Middle frontal gyrus (tissue), 1 donor: ENCODE results near the gene OGFOD3.
A peak's percentile ranks its signal among the peaks of the same experiment; 100 is the strongest.
"Not testable (repeated sequence)": the region's sequence is repeated elsewhere in the genome, so short reads cannot be mapped to it uniquely, and the experiment has no call there.

Experiments
- DNase-seq: peaks from one replicate; pipeline ENCODE4 v3.0.0-alpha.2; 2015; ENCODE audit warnings: low spot score; ENCODE audit errors: extremely low spot score

OGFOD3 gene, protein sequence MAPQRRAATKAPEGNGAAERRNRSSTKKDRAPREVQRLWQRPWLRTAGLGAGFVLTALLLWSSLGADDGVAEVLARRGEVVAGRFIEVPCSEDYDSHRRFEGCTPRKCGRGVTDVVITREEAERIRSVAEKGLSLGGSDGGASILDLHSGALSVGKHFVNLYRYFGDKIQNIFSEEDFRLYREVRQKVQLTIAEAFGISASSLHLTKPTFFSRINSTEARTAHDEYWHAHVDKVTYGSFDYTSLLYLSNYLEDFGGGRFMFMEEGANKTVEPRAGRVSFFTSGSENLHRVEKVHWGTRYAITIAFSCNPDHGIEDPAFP

DNA sequence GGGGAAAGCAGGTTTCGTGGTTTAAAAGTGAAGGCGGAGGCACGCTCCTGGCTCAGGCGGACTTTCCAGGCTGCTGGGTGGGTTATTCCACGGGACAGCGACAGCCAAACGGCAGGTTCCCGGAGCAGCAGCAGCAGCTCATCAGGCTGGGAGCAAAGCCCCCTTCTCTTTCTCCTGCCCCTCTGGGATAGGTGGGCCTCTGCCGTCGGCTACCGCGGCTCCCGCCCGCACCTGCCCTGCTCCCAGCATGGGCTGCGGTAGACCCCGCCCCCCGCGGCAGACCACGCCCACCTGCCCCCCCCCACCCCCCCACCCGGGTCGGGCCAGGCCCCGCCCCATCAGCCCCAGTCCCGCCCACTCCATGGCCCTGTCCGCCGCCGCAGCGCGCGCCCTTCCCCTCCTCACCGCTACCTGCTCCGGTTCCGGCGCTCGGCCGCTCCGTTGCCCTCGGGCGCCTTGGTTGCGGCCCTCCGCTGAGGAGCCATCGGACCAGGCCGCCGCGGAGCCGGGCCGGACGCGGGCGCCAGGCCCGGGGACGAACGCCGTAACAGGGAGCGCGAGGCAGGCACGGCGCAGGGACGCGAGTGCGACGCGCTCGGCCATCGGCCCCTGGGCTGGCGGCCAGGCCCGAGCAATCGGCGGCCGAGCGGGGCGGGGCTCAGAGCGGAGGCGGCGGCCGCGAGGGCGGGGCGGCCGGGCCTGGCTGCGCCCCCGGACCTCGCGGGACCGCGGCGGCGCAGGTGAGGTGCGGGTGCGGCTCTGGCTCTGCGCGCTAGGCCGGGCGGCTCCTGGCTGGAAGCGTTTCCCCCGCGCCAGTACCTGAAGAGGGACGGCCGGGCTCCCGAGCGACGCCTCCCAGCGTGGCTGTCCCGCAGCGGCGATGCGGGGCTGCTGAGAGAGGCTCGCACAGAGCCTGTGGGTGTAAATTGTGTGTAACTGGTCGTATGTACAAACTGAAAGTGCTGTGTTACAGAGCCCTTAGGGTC is at the start of gene OGFOD3, which contains the start of gene HEXD:
OGFOD3 (minus strand) TSS at position 586 of the 986 bp plus-strand sequence; CDS start at position 485, 101 bp downstream.
HEXD (plus strand) TSS at position 347 of the 986 bp plus-strand sequence. CDS start 1,453 bp downstream, outside the sequence.
- peak; percentile 76 for DNase-seq

DNA sequence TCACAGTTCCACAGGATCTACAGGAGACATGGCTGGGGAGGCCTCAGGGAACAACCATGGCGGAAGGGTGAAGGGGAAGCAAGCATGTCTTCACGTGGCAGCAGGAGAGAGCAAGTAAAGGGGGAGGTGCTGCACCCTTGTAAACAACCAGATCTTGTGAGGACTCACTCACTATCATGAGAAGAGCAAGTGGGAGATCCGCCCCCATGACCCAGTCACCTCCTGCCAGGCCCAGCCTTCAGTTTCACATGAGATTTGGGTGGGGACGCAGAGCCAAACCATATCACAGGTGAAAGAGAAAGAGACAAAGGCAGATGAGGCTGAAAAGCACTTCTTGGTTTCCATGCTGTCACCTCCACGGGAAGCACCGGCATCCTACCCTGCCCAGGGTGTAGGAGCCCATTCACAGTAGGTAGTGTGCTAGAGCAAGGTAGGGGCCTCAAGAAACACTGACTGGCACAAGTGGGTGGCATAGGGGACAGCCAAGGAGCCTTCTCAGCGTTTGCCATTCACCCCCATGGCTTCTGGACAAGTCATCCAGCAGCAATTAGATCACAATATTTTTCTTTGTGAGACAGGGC is 46.7 kb upstream of the OGFOD3 start:
- DNase-seq: no peak

DNA sequence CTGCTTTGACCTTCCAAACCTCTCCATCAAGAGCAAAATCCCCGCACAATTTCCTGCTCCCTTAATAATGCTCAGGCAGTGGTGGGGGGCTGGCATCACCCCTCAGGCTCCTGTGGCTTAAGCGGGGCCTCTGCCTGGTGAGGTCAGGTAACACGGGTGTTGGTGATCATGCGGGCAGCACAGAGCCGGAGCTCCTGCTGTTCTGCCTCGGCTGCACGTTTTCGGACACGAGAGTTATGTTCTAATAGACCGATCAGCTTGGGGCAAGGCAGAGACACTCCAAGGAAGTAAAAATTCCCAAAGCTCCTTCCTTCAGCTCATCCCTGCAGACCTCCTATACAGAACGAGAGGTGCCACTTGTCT is 46.2 kb upstream of the OGFOD3 start:
- no peak for DNase-seq

DNA sequence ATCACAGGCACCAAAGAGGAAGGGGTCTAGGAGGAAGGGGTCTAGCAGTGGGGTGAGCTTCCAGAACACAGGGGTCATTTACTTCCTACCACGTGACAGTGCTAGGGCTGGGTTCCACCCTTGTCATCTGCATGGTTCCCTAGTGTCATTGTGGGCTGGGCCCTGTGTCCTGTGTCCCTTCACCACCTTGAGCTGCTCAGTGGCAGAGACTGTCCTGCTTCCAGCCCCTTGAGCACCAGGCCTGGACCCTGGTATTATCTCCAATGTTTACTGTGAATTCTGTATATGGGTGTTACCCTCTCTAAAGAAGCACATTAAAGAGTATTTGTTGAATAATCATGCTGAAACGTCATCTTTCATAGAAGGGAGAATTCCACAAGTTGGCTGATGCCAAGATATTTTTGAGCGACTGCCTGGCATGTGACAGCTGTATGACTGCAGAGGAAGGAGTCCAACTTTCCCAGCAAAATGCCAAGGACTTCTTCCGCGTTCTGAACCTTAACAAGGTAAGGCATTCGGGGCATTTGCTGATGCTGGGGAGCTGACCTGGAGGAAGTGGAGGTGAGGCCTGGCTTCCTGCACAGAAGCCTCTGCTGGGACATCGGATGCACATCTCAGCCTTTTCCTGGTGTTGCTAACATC is 45.7 kb upstream of the OGFOD3 start:
- DNase-seq: no peak

DNA sequence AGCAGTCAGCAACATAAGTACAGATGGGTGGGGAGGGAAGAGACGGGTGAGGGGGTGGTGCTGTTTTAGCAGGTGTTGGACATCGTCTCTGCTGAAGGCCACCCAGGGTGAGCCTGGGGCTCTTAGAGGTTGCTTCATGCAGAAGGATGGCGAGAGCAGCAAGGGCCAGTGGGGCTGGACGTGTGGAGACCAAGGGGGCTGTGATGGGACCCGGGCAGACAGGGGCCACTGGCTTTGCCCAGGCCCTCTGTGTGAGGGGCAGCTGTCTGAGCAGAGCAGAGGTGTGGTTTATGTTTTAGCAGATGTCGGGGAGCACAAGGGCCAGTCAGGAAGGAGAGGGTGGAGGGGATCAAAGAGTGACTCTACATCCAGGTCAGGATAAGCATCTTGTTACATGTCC is 45.0 kb upstream of the OGFOD3 start:
- DNase-seq: no peak

DNA sequence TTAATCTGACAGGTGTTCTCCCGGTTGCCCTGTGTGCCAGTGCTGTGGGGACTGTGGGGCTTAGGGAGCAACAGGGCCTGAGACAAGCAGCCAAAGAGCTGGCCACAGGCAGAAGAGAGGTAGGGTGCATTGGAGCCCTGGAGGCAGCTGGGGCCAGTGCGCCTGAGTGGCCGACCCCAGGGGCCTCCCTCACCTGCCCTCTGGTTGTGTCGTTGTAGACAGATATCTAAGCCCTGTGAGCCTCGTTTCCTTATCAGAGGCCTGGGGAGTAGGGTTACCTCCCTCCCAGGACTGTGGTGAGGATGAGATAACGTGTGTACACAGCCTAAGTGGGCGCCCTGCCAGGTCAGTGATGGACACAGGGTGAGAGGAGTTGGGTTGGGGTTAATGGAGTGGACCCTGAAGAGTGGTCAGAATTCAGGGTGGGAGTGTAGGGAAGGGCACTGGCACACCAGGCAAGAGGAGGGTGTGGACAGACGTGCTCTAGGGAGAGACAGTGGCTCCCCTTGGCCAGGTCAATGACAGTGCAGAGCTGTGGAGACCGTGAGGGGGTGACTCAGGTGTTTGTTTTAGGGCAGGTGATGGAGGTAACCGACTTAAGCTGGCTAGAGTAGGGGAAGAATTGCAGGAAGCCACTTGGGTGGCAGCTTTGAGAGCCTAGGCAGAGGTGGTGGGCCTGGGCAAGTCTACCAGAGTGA is 43.6 kb upstream of the OGFOD3 start:
- DNase-seq: no peak

DNA sequence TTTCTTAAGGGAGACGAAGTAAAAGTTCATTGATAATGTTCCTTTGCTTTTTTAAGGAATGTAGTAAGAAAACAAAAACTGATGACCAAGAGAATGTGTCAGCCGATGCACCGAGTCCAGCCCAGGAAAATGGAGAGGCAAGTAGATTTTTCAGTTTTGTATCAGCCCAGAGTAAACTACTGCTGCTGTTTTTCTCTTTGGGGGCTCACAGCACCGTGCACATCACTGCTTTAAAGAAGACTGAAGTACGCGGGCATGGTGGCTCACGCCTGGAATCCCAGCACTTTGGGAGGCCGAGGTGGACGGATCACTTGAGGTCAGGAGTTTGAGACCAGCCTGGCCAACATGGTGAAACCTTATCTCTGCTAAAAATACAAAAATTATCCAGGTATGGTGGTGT is 41.5 kb upstream of the OGFOD3 start:
- DNase-seq: not testable (repeated sequence)

DNA sequence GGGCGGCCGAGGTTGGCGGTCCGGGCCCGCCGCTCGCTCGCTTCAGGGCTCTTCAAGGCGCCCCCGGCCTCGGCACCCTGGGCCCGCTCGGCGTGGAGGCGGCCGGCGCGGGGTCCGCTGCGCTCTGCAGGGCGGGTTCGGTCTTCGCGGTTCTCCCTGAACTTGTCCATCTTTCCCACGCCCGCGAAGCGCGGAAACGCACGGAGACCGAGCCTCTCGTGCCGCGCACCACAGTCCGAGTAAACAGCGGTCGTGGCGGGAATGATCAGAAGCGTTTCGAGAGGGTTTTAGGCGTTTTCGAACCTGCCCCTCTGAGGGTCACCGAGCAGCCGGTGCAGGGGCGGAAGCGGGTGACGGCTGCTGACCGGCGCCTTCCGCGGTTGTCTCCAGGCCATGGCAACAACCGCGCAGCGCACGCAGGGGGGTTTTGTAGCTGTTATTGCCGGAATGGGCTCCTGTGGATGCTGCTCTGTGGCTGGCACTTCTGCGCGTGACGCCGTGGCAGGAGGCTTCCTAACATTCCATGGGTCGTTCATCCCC is 40.6 kb upstream of the OGFOD3 start:
- DNase-seq: no peak

DNA sequence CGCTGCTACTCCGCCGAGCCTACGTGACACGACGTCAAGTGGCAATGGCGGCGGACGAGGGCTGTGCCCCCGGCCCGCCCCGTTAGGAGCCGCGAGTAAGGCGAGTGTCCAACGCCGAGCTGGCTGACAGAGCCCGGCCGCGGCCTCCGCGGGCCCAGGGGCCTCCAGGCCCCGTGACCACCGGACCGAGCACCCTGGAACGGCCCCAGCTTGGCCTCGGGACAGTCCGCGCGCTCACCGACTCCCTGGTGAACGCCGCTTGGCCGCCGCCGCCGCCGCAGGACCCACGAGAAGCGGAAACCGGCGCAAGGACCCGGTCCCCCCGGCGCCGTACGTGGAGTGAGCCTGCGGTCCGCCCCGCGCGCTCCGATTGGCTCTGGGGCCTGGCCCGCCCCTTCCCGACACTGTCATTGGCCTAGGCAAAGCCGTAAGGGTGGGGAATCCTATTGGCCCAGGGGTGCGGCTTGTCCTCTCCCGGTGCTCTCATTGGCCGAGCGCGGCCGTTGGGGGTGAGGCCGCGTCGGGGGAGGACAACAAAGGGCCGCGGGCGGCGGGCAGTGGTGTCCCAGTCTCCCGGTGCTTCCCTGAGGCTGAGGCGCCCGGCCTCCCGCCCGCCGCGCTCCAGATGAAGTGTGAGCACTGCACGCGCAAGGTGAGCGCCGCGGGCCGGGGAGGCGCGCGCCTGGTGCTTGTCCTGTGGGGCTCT is 39.9 kb upstream of the OGFOD3 start, which contains the start of gene NARF:
NARF (plus strand) TSS at position 563 of the 706 bp plus-strand sequence; CDS start at position 626, 63 bp downstream.
- peak; percentile 99 for DNase-seq

DNA sequence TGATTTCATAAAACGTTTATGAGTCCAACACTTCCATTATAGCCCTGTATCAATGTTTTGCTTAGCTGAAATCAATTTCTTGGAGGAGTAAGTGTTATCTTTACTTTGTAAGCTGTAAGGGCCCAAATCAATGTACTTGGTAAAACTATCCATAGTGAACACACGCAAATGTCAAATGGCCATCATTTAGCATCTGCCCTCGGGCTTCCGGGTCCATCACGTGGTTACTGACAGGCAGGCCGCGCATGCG is 39.5 kb upstream of the OGFOD3 start:
- DNase-seq: no peak

DNA sequence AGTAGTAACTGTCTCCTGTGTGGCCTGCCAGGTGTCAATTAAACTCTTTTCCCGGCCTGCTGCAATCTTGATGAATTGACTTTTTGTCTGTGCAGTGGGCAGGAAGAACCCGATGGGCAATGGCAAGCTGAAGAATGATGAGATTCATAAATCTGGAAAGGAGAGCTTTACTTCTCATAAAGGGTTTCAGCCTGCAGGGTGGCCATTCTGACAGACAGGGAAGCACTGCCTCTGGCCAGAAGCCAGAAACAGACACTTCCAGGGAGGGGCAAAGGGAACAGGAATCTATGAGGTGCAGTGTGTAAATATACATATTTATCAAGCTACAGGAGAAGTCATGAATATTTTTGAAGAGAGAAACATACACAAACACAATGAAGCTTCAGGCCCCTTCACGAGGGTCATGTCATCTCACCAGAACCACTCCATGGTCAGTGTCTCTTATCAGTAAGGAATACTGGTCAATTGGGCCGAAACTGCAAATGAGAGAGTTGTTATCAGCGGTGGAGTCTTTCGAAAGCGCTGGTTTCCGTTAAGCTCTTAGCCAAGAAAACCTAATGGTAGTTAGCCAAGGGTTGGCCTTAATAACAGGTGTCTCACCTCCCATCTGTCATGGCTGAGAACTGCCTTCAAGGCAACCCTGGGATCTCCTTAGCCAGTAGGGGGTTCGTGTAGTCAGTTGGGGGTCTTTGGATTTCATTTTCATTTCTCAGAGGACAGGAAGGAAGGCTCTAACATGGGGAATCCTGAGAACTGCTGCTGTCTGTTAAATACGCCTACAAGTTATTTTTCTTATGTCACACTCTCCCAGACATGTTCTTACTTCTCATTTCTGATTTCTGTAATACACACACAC is 38.9 kb upstream of the OGFOD3 start:
- no peak for DNase-seq

DNA sequence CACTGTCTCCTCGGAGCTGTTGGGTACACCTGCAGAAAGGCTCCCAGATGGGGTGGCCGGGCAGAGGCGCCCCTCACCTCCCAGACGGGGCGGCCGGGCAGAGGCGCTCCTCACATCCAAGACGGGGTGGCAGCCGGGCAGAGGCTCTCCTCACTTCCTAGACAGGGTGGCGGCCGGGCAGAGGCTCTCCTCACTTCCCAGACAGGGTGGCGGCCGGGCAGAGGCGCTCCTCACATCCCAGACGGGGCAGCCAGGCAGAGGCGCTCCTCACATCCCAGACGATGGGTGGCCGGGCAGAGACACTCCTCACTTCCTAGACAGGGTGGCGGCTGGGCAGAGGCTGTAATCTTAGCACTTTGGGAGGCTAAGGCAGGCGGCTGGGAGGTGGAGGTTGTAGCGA is 35.3 kb upstream of the OGFOD3 start:
- not testable (repeated sequence) for DNase-seq

DNA sequence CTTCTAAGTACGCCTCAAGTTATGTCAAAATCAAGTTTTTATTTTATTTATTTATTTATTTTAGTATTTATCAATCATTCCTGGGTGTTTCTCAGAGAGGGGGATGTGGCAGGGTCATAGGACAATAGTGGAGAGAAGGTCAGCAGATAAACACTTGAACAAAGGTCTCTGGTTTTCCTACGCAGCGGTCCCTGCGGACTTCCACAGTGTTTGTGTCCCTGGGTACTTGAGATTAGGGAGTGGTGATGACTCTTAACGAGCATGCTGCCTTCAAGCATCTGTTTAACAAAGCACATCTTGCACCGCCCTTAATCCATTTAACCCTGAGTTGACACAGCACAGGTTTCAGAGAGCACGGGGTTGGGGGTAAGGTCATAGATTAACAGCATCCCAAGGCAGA is 34.8 kb upstream of the OGFOD3 start:
- not testable (repeated sequence) for DNase-seq

DNA sequence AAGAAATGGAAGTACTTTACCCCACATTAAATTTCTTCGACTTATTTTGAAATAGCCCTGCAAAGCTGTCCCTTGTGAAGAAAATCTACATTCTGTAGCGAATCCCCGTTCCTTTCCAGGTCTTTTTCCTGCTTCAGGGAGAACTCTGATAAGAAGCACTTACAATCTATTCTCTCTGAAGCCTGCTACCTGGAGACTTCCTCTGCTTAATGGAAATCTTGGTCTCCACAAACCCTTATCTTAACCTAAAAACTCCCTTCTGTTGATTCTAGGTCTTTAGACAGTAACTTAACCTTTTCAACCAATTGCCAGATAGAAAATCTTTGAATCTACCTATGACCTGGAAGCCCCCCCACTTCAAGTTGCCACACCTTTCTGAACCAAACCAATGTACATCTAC is 33.8 kb upstream of the OGFOD3 start:
- DNase-seq: no peak

DNA sequence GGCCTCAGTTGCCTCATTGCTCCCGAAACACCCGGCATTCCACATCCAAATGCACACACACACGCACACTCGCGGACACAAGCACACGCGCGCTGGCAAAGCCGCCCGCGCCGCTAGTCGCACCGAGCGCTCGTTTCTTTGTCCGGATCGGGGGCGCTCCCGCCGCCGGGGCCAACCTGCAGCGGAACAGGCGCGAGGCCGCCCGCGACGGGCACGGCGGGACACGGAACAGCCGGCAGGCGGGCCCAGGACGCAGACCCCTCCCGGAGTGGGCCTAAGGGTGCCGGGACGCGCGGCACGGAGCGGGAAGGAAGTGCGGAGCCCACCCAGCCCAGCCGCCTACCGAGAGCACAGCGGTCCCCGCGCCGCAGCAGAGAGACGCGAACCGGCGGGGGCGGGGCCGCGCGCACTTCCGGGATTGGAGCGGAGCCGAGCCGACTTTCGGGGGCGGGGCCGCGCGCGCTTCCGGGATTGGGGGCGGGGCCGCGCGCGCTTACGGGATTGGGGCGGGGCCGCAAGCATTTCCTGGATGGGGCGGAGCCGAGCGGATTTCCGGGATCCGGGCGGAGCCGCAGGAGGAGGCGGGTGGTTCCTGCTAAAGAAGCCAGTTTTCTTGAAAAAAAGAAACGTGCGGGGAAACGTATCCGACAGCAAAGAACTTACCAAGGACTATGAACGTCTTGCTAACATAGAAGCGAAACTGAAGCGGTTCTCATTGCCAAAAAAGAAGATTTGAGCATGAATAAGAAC is 32.1 kb upstream of the OGFOD3 start, which contains the start of gene CYBC1:
CYBC1 (minus strand) TSS at position 396 of the 750 bp plus-strand sequence. CDS start 1,498 bp downstream, outside the sequence.
- peak; percentile 75 for DNase-seq

DNA sequence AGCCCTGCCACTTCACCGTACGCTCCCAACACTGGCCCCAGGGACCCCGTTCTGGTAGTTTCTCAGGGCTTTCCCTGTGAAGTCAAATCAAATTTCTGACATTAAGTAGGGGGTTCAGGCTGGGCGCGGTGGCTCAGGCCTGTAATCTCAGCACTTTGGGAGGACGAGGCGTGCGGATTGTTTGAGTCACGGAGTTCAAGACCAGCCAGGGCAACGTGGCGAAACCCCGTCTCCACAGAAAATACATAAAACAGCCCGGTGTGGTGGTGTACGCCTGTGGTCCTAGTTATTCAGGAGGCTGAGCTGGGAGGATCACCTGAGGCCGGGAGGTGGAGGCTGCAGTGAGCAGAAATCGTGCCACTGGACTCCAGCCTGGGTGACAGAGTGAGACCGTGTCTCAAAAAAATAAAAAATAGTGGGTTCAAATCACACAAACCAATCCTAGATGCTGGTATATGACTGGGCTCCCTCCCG is 31.5 kb upstream of the OGFOD3 start:
- DNase-seq: no peak

DNA sequence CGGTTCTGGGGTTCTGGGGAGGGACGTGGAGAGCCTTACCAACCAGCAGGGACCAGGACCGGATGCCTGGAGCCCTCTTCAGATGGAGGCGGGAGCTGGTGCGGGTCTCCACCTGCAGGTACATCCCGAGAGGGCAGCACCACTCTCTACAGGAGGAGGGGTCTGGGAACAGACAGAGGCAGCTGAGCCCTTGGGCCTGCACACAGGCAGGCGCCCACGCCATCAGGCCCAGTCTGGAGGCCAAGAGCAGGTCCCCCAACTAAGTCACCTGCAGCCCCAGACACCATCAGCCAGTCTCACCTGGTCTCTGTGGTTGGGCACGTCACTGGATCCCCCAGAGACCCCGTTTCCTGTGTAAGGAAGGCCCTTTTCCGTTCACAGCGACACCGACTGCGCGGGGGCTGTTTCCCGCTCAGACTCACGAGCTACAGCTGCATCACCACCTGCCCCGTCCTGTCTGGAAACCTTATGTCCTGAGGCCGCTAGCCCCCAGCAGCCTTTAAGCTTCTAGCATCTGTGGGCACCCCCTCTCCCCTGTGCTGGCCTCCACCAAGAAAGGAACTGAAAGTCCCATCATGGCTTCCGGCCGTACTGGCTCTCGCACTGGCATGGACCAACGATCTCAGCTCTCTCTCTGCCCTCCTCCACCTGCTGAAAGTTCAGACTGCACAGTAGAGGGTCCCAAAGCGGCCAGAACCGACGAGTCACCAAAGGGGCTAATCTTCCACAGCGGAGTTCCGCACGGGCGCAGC is 30.9 kb upstream of the OGFOD3 start:
- no peak for DNase-seq
